GM18526 (cell line): ENCODE data around the gene MYH6.

ENCODE experiments used
- POLR2A ChIP-seq: IDR thresholded peaks from 3 replicates; pipeline ENCODE4 v1.6.1; 2011; ENCODE audit not compliant: insufficient read length; ENCODE audit errors: extremely low read depth

MYH6 gene

DNA sequence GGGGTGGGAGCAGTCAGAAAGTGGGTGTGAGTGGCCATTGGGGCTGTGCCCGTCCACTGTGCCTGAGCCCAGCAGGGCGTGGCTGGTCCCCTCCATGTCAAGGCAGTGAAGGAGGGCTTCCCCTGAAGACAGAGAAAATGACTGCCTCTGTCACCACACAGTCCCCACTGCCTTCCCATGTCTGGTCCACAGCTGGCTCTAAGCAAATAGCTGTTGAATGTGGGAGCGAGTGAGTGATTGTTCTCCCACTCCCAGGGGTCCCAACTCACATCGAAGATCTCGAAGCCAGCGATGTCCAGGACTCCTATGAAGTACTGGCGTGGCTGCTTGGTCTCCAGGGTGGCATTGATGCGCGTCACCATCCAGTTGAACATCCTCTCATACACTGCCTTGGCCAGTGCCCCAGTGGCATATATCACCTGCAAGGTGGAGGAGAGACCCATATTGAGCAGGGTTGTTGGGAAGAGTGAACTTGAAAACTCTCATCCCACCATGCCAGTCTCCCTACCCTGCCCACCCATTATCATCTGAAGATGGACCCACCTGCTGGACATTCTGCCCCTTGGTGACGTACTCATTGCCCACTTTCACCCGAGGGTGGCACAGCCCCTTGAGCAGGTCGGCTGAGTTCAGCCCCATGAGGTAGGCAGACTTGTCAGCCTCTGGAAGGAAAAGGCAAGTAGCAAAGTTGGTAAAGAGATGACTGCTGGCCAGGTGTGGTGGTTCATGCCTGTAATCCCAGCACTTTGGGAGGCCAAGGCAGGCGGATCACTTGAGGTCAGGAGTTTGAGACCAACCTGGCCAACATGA lies 20.8 kb upstream of the MYH6 start:
- TF ChIP-seq POLR2A = no peak

GRCh38 chr14:23425169-23425568 lies 17.1 kb upstream of the MYH6 start:
- no peak for TF ChIP-seq POLR2A

GRCh38 chr14:23423657-23424056 lies 15.6 kb upstream of the MYH6 start:
- TF ChIP-seq POLR2A = no peak

GRCh38 chr14:23421594-23421993 lies 13.5 kb upstream of the MYH6 start:
- TF ChIP-seq POLR2A = no peak

DNA sequence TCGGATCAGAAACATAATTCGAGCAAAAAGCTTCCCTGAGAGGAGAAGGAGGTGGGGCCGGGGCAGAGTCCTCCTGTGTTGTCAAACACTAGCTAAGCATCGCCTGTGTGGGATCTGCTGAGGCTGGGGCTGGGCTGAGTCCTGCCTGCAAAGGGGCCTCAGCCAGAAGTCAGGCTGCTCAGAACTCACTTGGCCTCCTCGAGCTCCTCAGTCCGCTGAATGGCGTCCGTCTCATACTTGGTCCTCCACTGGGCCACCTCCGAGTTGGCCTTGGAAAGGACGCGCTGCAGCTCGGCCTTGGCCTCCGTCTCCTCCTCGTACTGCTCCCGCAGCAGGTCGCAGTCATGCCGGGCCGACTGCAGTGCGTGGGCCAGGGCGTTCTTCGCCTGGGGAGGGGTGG lies 9.9 kb upstream of the MYH6 start:
- no peak for TF ChIP-seq POLR2A

DNA sequence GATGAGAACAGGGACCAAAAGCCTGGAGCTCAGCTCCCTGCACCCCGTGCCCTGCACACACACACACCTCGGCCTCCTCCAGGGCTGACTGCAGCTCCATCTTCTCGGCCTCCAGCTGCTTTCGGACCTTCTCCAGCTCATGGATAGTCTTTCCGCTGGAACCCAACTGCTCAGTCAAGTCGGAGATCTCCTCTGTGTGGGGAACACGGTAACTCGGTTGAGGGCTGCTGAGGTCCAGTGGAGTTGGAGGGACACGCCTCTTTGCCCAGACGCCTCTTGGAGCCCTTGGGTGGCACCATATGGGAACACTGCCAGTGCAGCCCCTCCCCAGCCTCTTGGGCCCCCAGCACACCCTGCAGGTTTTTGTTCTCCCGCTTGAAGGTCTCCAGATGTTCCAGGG lies 8.7 kb upstream of the MYH6 start:
- no peak for TF ChIP-seq POLR2A

DNA sequence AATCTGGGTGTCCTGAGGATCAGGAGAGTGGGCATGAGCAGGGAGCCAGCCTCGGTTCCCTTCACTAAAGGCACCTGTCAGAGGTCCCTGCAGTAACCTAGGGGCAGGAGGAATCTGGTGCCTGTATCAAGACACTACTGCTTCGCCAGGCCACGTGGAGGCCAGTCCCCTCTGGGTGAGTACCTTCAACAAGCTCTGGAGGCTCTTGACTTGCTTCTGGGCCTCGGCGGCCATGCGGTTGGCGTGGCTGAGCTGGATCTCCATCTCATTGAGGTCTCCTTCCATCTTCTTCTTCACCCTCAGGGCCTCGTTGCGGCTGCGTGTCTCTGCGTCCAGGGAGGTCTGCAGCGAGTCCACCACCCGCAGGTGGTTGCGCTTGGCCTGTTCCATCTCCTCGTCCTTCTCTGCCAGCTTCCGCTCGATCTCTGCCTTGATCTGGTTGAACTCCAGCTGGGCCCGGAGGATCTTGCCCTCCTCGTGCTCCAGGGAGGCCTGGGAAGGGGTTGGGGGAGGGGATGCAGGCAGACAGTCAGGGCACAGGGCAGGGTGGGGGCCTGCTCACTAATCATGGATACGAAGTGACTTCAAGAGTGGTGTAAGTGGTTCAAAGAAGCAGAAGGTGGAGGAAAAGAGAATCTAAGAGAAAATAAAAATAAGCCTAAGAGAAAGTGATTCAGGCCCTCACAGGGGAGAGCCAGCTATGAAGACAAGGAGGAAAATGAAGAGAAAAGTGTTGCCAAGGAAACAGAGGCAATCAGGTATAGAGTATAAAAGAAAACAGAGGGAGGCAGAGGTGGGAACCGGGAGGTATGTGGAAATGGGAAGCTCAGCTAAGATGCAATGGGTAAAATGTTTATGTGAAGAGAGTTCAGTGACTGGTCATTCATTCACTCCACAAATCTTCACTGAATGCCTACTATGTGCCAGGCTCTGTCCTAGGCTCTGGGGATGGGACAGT lies 8.0 kb upstream of the MYH6 start:
- TF ChIP-seq POLR2A = no peak

GRCh38 chr14:23414906-23415820 lies 7.1 kb upstream of the MYH6 start:
- no peak for TF ChIP-seq POLR2A

- no peak for TF ChIP-seq POLR2A
Measured at GRCh38 chr14:23414254-23414653, 6.2 kb upstream of the MYH6 start.

DNA sequence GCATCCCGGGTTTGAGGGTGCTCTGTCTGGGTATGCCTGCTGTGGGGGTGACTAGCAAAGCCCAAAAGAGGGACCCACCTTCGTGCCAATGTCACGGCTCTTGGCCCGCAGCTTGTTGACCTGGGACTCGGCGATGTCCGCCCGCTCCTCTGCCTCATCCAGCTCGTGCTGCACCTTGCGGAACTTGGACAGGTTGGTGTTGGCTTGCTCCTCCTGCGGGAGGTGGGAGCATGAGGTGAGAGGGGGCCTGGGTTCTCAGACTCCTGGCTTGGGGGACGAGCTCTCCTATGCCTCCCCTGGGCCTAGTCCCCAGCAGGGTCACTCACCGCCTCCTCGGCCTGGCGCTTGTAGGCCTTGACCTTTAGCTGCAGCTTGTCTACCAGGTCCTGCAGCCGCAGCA lies 5.6 kb upstream of the MYH6 start:
- TF ChIP-seq POLR2A = no peak

DNA sequence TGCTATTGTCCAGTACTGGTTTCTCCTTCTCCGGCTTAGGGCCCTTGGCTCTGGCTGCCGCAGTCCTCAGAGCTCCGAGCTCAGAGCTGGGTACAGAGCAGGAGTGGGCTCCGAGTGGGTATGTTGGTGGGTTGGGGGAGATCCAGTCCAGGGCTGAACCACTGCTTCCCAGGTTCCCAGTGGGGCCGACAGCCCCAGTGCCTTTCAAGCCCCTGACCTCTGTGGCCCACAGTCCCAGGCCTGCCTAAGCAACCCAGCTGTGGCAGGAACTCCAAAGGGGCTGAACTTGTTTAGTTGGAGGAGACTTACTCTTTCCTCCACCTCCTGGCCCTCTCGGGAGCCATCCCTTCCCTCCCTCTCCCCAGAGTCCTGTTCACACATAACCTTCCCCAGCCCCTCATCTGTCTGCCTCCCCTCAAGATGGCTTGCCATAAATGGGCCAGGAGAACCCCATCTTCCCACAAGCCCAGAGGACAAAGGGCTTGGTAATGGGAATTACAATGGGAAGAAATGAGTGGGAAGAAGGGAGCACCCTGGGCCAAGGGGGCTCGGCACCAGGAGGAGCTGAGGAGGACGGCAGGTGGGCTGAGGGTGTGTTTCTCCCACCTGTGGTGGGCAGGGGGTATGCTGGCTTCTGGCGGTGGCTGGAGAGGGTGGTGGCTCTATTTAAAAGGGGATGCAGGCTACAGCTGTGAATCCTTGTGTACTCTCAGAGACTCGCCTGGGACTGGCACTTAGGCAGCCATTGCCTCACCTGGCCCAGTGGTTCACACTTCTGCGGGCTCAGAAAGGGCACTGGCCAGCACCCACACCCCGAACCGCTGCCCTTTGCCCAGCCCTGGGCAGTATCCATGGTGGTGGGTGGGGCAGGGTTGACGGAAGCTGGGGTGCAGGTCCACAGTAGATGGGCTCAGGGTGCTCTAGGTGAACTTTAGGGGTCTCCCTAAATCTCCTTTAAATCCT lies 3.8 kb upstream of the MYH6 start:
- TF ChIP-seq POLR2A = no peak

- no peak for TF ChIP-seq POLR2A
Measured at GRCh38 chr14:23409966-23410635, 2.0 kb upstream of the MYH6 start.

- no peak for TF ChIP-seq POLR2A
Measured at GRCh38 chr14:23409475-23409874, 1.4 kb upstream of the MYH6 start.

- no peak for TF ChIP-seq POLR2A
Measured at GRCh38 chr14:23408307-23408630, 196 bp upstream of the MYH6 start.

DNA sequence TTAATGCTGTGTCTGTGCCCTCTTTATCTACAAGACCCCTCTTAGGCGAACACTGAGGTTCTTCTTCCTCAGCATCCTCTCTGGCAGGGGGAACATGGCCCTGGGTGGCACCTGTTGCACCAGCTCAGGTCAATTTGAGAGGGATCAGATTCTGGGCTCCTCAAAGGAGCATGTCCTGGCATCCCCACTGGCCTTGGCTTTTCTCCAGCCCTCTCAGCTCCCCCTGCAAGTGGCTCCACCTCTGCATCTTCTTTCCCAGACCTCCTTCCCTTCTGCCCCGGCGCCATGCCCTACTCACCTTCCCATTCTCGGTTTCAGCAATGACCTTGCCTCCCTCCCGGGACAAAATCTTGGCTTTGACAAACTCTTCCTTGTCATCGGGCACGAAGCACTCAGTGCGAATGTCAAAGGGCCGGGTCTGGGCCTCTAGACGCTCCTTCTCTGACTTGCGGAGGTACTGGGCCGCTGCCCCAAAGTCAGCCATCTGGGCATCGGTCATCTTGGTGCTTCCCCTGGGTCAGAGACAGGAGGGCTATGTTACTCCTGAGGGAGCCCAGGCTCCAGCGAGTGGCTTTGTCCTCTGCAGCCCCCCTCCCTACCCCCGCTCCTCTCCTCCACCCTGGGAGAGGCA lies 1.2 kb downstream of the MYH6 start:
- no peak for TF ChIP-seq POLR2A
